Mammary epithelial cell (primary cell): Measurements from ENCODE around the gene ABCB9.

Experiments
- CTCF ChIP-seq, 2 donors: IDR thresholded peaks in 1 of 2; conservative IDR thresholded peaks in 1 of 2; 2 replicates each; pipeline ENCODE4 v1.5.1; 2011 to 2012; ENCODE audit warnings: inconsistent platforms in 2 of 2, low read length in 2 of 2, mild to moderate bottlenecking in 2 of 2, control low read depth in 1 of 2, low read depth in 1 of 2; ENCODE audit not compliant: insufficient read depth in 1 of 2; ENCODE audit errors: extremely low read depth in 1 of 2
- EZH2 ChIP-seq: IDR thresholded peaks from 2 replicates; pipeline ENCODE4 v1.6.1; 2012; ENCODE audit warnings: low read length, inconsistent platforms, borderline replicate concordance

GRCh38 chr12:122991623-122992275 is 25.5 kb upstream of the ABCB9 start:
- TF ChIP-seq CTCF (conservative IDR thresholded peaks at IDR 0.05 in 1 of 2, IDR thresholded peaks at IDR 0.05 in 1 of 2; ENCODE audit: extremely low read depth in 1 of 2, insufficient read depth in 1 of 2, low read depth in 1 of 2, low read length in 2 of 2) = no peak
- no peak for TF ChIP-seq EZH2
